Ammon's horn (tissue), 1 donor: ENCODE measurements around the gene HPD.
"Not testable (repeated sequence)": the region's sequence is repeated elsewhere in the genome, so short reads cannot be mapped to it uniquely, and the experiment has no call there.

Experiments used
- DNase-seq: peaks from one replicate; pipeline ENCODE4 v3.0.0-alpha.2; 2016; ENCODE audit warnings: low spot score

Gene HPD

DNA sequence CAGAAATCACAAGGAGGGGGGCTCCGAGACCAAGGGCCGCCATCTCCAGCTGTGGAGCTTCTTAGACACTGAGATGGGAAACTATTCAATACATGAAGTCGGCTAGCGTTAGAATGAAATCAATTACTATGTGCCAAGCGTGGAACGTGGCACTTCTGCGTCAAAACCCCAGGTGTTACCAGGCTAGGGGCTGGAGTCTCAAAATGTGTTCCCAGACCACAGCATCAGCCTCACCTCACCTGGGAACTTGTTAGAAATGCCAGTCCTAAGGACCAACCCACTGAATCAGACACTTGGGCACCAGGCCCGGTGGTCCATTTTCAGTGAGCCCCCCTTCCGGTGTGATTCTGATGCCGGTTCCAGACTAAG is 59.9 kb downstream of the HPD start:
- no peak for DNase-seq

- peak; percentile 59 for DNase-seq
These were observed 60.5 kb downstream of the HPD start for GRCh38 chr12:121797937-121798786.

DNA sequence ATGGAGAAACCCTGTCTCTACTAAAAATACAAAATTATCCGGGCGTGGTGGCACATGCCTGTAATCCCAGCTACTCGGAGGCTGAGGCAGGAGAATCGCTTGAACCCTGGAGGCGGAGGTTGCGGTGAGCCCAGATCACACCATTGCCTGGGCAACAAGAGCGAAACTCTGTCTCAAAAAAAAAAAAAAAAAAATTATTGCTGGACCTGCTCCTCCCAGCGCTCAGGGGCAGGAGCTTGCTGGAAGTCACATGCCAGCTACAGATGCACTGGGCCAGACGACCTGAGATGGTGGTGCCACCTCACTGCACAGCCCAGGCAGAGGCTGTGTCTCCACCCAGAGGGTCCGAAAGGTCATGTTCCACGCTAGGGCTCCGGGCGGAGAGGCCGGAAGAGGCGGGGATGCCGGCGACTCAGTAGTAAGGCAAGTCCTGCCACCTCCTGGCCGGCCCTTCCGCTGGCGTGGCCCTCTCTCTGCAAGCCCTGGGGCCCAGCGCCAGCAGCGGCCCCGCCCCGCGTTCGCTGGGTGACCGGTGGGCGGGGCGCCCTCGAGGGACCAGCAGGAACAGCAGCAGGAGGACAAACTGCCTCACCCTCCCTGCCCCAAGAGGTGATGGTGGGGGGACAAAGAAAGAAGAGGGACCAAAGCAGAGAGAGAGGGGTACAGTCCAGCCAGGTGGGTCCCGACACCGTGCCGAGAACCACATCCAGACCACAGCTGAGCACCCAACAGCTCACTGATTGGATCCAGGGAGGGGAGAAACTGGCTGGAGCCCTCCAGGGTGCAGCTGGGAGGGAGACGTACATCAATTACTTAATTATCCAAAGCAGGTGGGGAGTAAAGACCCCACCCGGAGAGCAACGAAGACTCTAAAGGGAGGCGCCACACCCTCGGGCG is 61.6 kb downstream of the HPD start:
- peak; percentile 89 for DNase-seq

DNA sequence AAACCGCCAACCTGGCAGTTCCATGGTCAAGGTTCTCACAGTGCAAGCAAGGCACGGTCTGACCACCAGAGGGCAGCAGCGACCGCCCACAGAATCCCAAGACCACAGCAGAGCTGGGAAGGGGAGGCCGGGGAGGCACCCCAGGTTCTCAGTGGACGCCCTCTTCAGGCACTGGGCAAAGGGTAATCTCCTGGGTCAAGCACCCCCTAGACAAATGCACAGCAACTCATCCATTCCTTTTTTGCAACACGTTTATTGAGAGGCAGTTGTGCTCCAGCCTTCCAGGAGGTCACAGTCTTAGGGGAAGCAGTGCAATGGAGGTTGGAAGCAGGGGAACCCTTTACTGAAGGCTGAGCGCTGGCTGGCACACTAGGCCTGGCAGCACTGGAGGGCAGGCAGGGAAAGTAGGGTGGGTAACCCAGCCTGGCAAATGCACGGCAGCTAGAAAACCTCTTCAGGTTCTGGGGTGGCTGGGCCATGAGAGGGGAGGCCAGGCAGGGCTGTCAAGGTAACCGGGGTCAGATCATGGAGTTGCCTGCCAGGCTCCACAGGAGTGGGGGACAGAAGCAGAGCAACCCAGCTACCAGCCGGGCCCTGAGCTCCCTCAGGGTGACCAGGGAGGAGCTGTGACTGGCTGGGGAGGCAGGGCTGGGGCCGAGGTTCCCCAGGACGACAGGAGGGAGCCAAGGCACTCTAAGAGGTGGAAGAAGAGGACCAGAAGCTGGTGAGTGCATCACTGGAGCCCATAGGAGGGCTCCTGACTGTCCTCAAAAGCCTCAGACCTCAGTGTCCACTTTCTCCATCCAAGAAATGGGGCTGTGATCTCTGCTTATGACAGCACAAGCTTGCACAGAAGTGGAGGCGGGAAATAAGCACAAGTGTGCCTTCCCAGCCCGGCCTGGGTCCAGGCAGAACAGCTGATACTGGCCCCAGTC is 63.4 kb downstream of the HPD start:
- peak; percentile 91 for DNase-seq

DNA sequence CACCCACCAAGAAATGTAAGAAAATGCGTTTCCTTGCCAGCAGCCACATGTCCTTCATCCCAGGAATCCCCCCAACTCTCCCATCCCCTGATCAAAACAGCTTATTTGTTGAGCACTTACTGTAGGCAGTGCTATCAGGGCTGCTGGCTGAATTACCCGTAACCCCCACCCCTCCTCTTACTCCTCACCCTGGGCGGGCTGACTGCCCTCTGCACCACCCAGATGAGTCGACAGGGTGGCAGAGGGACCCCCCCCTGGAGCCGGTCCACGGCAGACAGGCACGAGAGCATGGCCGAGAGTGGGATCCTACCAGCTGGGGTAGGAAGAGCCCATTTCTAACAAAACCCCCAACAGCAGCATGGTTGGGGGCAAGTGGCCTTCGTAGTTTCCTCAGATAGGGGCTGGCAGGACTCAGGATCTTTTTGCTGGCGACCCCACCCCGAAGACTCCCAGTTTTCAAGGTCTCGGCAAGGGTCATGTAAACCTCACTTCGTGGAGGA is 64.1 kb downstream of the HPD start:
- DNase-seq, result no peak

DNA sequence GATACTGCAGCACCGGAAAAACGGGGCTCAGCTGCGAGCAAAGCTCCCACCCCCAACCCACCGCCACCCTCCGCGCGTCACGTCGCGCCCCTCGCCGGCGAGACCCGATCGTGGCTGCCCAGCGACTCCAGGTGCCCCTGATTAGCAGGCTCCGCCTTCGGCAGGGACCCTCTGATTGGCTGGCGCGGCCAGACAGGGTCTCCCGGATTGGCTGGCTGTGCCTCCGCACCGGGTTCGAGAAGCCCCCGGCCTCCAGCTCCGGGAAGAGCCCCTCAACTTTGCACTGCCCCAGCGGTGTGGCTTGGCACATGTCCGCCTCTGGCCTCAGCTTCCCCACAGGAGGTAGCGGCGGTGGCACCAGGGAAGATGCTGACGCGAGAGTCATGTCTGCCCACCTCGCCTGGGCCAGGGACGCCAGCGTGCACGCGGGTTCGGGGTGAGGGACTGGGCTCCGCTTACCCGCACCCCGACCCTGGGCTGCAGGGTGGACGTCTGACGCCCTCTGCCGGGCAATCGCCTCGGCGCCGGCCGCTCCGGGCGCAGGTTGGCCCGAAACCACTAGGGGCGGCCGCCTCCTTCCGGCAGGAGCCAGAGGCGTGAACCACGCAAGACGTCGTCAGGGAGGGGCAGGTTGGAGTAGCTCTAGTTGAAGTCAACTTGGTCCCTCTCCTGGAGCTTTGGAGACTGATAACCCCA is 64.7 kb downstream of the HPD start:
- peak; percentile 88 for DNase-seq

GRCh38 chr12:121793440-121793837 is 65.2 kb downstream of the HPD start, which contains the start of gene RHOF:
RHOF (minus strand) TSS chr12:121793688; CDS start chr12:121793633, 55 bp downstream.
- DNase-seq, result no peak

- DNase-seq, result no peak
These were observed 65.8 kb downstream of the HPD start for GRCh38 chr12:121792607-121793439.

DNA sequence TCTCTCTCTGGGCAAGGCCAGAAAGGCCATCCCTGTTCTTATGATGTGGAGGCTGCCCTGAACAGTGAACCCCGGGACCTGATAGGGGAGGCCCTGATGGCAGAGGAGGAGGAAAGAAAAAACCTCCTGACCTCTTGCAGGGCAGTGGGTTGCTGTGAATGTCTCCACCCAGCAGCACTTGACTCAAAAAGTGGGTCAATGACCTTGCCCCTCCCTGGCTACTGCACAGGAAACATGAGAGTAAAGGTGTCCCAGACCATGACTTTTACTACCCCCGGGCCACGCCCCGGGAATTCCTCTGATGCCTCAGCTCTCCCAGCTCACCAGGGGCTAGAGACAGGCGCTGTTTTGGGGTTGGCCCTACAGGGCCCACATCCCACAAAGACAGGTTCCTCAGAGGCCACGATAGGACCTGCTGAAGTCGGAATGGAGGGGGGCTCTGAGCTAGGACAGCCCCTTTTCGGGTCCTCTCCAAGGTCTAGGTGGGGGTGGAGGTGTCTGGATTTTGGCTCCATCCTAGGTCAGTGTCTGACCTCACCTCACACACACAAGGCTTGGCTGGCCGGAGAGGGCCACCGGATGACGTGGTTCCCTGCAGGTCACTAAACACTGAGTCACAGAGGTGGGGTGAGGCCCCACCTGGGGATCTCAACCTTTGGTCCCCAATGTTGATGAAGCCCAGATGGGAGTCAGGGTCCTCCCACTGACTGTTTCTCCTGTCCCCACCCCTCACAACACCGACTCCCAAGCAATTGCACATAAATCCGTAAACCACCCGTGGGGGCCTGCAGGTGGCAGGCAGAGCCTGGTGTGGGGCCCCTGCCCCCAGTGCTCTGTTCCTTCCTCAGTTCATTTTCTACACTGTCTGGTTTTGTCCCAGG is 66.7 kb downstream of the HPD start:
- DNase-seq, result no peak

DNA sequence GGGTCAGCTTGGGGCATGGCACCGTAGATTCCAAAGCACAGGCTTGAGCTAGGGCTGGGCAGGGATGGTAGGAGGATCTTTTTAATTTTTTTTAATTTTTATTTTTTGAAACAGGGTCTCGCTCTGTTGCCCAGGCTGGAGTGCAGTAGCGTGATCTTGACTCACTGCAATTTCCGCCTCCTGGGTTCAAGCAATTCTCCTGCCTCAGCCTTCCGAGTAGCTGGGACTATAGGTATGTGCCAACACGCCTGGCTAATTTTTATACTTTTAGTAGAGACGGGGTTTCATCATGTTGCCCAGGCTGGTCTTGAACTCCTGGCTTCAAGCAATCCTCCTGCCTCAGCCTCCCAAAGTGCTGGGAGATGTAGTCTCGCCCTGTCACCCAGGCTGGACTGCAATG is 67.9 kb downstream of the HPD start:
- not testable (repeated sequence) for DNase-seq

DNA sequence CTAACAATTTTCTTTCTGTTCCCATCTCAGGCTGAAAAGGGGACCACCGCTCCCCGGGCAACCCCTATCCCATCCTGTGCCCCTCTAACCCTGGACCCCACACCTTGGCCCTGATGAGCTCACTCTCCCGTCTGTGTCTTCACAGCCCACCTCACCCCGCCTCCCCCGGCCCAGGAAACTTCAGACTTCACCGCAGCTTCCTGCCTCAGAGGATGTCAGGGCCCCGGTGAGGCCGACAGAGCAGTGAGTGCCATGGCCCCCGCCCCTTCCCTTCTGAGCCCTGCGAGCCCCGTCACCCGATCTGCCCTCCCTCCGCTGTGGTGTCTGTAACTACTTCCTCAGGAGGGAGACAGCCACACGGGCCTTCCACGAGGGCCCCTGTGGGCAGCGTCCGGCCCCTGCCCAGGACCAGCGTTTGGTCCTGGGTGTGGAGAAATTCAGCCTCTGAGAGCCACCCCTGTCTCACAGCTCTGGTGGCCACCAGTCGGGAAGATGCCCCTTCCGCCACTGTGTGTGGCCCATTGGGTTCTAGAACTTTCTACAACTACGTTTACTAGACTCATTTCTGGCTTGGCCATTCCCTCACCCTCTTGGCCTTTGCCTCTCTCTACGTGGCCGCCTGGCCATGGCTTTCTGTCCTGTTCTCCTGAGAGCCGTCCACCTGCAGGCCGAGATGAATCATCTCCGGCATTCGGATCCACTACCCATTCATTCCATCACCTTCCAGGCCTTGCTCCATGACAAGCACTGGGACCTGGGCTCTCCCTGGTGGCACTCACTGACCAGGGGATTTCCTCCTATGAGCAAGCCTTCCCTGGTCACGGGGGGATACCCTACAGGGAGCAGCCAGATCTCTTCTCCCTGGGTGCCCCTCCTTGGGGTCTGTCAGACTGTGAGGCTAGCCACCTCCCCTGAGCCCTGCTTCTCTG is 68.6 kb downstream of the HPD start:
- peak; percentile 65 for DNase-seq
